Anterior cingulate cortex (tissue), 58 donors: ENCODE measurements around the gene TRAF3.
"Not testable (repeated sequence)": the region's sequence is repeated elsewhere in the genome, so short reads cannot be mapped to it uniquely, and the experiment has no call there.

Experiments
- DNase-seq, 58 donors: peaks; one replicate each; lab custom pipeline; 2025; lab: John Stamatoyannopoulos, UW

Gene TRAF3

DNA sequence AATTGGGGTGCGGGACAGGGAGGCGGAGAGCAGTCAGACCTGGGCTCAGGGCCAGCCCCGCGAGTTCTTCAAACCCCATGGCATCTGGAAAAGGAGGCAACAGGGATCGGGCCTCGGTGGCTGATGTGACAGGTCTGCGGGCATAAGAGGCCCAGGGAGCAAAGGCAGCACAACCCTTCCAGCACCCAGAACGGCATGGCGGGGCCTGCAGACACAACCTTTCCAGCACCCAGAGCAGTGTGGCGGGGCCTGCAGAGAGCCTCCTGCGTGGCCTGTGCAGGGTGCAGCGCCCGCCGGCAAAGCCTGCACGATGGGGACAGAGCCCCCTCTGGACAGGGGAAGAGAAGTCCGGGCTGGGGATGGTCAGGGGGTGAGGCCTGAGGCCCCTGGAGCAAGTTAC is 26.2 kb upstream of the TRAF3 start:
- DNase-seq: no peak

GRCh38 chr14:102752239-102752847 is 24.9 kb upstream of the TRAF3 start:
- DNase-seq: no peak

GRCh38 chr14:102754370-102755262 is 22.6 kb upstream of the TRAF3 start:
- DNase-seq: no peak

GRCh38 chr14:102757646-102758045 is 19.6 kb upstream of the TRAF3 start:
- DNase-seq: no peak

DNA sequence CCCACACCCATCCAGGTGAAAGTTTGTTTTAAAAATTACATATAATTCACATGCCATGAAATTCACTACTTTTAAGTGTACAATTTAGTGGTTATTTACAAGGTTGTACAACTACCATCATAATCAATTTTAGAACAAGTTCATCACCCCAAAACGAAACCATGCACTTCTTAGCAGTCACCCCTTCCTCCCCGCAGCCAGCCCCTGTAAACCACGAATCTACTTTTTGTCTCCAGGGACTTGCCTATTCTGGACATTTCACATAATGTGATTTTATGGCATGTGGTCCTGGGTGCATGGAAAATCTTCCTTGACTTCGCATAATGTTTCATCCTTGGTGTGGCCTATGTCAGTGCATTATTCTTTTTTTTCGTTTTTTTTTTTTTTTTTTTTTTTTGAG is 19.2 kb upstream of the TRAF3 start:
- no peak for DNase-seq

DNA sequence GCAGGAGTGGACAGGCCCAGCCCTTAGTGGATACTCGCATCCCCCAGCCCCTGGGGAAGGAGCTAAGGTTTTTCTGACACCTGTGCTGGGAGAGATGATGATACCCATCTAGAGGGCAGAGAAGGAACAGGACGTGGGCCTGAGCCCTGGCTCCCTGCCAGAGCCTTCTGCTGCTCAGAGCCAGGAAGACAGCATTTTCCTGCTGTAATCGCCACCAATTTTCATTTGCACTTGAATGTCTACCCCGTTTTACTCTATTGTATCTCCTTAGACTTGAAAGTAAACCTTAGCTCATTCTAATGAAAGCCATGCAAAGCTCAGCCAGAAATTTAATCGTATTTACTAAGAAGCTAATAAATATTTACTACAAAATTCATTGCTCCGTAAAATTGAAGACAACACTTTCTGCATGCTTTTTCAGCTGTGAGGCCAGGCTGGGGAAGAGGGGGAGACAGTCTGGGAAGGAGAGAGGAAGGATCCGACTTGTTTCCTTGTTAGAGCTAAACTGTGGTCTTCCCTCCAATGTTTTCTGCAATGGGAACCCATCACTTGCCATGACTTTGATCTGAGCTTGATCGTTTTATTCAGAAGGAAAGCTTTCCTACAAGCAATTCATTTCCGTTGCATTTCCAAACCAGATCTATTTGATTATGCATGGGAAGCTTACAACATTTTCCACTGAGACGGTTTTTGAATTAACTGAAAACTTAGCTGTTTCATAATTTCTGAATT is 17.6 kb upstream of the TRAF3 start:
- DNase-seq: no peak

DNA sequence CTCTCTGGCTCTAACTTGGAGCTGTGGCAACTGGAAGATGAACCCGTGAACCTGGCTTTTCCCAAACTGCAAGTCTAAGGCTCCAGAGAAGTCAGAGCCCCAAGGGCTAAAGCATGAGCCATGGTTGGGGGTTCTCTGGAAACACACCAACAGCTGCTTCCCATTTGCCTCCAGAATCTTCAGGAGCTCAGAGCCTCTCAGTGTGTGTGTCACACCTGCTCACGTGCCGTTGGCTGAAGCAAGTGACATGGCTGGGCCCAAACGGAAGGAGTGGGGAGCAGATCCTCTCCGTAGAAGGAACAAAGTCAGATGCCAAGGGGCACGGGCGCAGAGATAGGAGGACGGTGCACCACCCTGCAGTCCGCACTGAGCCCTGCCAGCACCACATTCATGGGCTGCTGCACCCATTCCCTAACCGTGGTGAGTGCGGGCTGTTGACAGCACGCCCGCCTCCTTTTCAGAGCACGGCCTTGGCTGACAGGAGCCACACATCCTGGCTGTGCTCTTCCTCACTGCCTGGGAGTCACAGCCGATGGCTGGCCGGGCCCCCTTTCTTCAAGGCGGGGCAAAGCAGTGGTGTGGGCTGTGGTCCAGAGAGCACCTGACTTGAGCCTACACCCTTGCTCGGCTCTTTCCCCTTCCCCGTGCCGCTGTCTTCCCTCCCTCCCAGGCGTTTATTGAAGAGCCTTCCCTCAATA is 16.6 kb upstream of the TRAF3 start:
- DNase-seq: no peak

DNA sequence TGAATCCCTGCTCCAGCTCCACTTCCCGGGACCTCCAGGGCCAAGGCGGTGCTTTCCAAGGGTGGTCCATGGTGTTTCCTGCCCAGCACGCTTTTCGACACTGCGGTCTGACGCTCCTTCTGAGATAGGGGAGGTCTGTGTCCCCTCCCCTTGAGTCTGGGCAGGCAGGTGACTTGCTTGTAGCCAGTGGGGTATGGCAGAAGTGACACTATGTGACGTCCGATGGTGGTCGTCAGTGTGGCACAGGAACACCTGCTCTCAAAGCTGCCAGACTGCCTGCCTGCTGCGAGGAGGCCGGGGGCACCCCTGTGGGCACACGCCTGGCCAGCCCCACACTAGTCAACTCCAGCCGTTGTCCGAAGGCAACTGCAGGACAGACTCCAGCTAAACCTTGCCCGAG is 16.0 kb upstream of the TRAF3 start:
- DNase-seq: no peak

DNA sequence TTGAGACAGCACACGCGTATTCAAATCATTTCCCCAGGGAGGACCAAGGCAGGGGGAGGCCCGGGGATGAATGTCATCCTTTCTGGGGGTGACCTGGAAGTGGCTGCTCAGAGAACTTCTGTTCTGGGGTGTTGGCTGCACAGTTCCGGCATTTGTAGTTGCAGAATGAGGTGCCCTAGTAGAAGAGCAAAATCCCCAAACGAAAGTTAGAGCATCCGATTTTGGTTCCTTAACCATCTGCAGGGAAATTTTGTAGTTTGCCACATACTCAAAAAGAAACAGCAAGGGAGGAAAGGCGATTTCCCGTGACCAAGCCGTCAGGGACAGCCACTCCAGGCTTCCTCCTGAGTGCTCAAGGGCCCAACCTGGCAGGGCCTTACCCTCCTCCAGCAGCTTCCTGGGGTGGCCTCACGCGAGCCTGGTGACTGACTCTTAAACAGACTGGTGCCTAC is 13.0 kb upstream of the TRAF3 start:
- no peak for DNase-seq

DNA sequence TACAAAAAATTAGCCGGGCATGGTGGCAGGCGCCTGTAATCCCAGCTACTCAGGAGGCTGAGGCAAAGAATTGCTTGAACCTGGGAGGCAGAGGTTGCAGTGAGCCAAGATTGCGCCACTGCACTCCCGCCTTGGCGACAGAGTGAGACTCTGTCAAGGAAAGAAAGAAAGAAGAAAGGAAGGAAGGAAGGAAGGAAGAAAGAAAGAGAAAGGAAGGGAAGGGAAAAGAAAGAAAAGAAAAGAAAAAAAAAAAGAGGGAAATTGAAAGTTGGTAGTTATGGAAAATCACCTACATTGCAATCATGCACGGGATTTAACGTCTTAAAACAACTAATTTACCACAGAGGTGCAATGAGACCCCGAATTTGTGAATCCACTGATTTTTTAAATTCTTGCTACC is 11.5 kb upstream of the TRAF3 start:
- DNase-seq: not testable (repeated sequence)

GRCh38 chr14:102768223-102769048 is 8.8 kb upstream of the TRAF3 start:
- DNase-seq: peak in 2 of 58 donors; percentile 11 to 22

DNA sequence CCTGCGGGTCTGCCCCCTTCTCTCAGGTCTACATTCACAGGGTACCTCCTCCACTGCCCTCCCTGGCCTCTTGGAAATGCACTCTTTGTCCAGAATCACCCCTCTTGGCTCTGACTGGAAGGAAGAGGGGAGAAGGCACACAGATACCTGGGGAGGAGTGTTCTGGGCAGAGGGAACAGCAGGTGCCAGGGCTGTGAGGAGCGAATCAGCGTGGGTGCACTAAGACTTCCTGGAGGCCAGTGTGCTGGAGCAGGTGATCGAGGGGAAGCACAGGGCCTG is 8.3 kb upstream of the TRAF3 start:
- DNase-seq: no peak

- no peak for DNase-seq
Measured at GRCh38 chr14:102770147-102771123, 6.8 kb upstream of the TRAF3 start.

GRCh38 chr14:102771144-102771543 is 6.1 kb upstream of the TRAF3 start:
- no peak for DNase-seq

- DNase-seq: no peak
Measured at GRCh38 chr14:102772781-102773570, 4.3 kb upstream of the TRAF3 start.

DNA sequence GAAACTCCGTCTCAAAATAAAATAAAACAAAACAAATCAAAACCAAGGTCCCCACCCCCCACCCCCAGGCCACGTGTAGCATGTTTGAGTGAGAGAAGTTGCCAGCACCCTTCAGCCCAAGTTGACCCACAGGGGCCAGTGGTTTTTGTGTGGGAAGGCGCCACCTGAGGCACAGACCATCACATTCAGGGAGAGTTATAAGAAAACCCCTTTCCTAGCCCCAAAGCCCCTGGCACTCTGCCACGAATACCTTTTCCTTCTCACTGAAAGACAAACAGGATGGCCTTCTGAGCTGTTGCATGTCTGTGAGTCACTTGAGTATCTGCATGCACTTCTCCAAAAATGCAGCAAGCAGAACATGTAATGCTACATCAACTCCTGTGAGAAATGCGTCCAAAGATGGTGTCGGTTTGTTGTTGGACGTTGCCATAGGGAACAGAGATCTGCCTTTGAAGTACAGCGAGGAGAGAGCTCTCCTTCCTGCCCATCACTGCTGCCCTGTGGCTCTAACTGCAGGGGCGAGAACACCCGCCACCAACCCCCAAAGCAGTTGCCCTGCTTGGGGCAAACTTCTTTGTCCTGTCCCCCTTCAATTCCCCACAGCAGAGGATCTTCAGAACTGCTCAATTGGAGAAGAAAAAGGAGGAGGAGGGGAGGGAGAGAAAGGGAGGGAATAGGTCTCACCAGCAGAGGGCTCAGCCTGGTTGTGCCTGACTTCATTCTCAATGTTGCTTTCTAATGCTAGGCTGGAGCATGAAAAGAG is 2.7 kb upstream of the TRAF3 start:
- peak in 36 of 58 donors; percentile 16 to 71 (median 45) for DNase-seq
